AG04449 (cell line): ENCODE data around the gene ABCC3.

Experiments
- CTCF ChIA-PET: fragments of 350-600 bp; formaldehyde crosslinking; extraction: SDS; loops from one replicate; lab custom pipeline; 2021; ENCODE audit warnings: antibody characterized with exemption; lab: Yijun Ruan, JAX
- POLR2A ChIA-PET: fragments of 400-600, 350-600 bp; formaldehyde crosslinking; extraction: SDS; loops from one replicate; lab custom pipeline; 2020; ENCODE audit warnings: antibody characterized with exemption, inconsistent platforms; lab: Yijun Ruan, JAX
- DNase-seq: peaks from one replicate; pipeline ENCODE4 v3.0.0-alpha.2; 2010; ENCODE audit warnings: low read depth, low spot score
- H3K4me3 ChIP-seq: 2 replicates; pipeline ENCODE4 v1.5.1; 2011; ENCODE audit warnings: low read depth, mild to moderate bottlenecking, control low read depth, low read length
- CTCF ChIP-seq: IDR thresholded peaks from one replicate; pipeline ENCODE4 v1.5.1; 2011; ENCODE audit warnings: mild to moderate bottlenecking, moderate library complexity, low read length, control low read depth, inconsistent platforms; ENCODE audit not compliant: insufficient read depth; ENCODE audit errors: missing control alignments

Gene ABCC3

GRCh38 chr17:50603340-50603739 lies 31.3 kb upstream of the ABCC3 start:
- TF ChIP-seq CTCF = peak; percentile 9
- ChIA-PET POLR2A (no interaction called here), CTCF (interaction anchor here (1.1 kb wide), 1 partner anchor 9 kb away, joined by 3 read pairs; no protein-coding TSS in a partner anchor)
- H3K4me3 ChIP-seq = no peak overlapping the region
- DNase-seq = no peak

- TF ChIP-seq CTCF = no peak
- ChIA-PET CTCF (interaction anchor here (0.6 to 1.2 kb wide), 6 partner anchors 10 to 90 kb away, joined by 3 to 4 read pairs (median 4); no protein-coding TSS in a partner anchor), POLR2A (no interaction called here)
- no peak overlapping the region for H3K4me3 ChIP-seq
- no peak for DNase-seq
These were observed 30.2 kb upstream of the ABCC3 start for GRCh38 chr17:50604513-50604912.

GRCh38 chr17:50605429-50605828 lies 29.3 kb upstream of the ABCC3 start:
- DNase-seq = no peak
- ChIA-PET CTCF (interaction anchor here (0.8 to 1.1 kb wide), 4 partner anchors 12 to 31 kb away, joined by 3 to 4 read pairs (median 4); no protein-coding TSS in a partner anchor), POLR2A (no interaction called here)
- TF ChIP-seq CTCF = no peak
- H3K4me3 ChIP-seq = no peak overlapping the region

GRCh38 chr17:50607522-50608175 lies 27.0 kb upstream of the ABCC3 start:
- TF ChIP-seq CTCF = no peak
- CTCF ChIA-PET = interaction anchor here (0.9 to 1.5 kb wide), 2 partner anchors 22 to 24 kb away, joined by 3 read pairs; no protein-coding TSS in a partner anchor
- no peak for DNase-seq
- POLR2A ChIA-PET = no interaction called here
- H3K4me3 ChIP-seq = no peak overlapping the region

DNA sequence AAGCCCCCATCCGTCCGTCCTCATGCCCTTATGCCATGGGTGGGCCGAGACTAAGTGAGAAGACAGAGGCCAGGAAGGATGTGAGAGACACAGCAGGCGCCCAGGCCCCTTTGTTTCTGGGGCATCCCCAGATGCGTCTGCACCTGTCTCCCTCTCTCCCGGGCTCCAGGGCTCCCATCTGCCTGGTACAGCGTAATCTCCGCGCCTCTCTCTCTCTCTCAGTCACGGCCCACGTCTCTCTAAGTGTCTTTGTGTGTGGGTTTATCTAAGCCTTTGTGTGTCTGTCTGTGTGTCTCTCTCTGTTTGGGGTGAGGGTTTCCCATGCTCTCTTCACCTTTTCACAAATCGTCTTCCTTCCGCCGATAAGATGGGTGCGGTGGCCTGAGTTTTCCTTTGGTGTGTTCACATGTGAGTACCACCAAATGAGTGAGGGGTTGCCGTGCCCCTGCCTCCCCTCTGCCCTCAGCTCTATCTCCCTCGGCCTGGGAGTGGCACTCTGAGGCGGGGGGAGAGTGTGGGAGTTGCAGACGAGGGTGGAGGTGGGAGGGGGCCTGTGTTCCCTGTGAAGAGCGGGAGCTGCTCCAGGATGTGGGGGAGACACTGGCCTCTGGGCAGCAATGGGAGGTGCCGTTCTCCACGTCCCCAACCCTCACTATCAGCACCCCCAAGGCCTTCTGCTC lies 25.8 kb upstream of the ABCC3 start:
- POLR2A ChIA-PET = no interaction called here
- CTCF ChIA-PET = interaction anchor here (0.9 to 1.9 kb wide), 2 partner anchors 18 to 20 kb away, joined by 3 to 12 read pairs; no protein-coding TSS in a partner anchor
- no peak for TF ChIP-seq CTCF
- no peak for DNase-seq
- no peak overlapping the region for H3K4me3 ChIP-seq

DNA sequence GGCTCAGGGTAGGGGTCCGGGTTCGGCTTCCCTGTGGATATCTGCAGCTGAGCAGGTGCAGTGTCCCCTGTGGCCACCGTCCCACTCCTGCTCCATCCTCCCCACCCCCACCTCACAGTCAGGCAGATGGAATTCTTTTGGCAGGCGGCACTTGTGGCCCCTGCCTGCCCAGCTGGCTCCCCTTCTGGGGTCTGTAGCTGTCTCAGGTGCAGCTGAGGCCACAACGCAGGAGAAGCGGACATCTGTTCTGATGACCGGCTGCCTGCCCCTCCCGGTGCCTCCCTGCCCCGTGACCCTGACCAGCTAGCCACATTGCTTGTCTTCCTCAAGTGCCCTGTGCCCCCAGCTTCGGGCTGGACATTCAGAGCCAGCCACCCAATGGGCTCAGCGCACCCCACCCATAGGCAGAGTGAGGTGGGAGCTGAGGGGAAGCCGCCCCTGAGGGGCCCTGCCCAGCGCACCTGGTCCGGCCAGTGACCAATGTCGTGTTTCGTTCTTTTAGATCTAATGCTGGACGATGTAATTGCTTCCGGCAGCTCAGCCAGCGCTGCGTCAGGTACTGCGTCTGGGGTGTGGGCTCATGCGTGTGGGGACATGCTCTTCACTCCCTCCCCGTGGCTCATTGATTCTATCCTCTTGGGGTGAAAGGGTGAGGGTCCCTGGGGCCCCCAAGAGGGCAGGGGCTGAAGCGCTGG lies 25.2 kb upstream of the ABCC3 start:
- no peak for DNase-seq
- no peak for TF ChIP-seq CTCF
- no peak overlapping the region for H3K4me3 ChIP-seq
- ChIA-PET POLR2A (no interaction called here), CTCF (interaction anchor here (1.3 to 4.1 kb wide), 4 partner anchors 14 to 59 kb away, joined by 4 to 13 read pairs (median 8); no protein-coding TSS in a partner anchor)
